Measurements from ENCODE around the gene CYTH2.

- TF ChIP-seq CTCF (IDR thresholded peaks at IDR 0.05; ENCODE audit: low read depth, low read length) (no peak), EZH2phosphoT487 (IDR thresholded peaks at IDR 0.05; ENCODE audit: low read depth) (no peak)
Measured at GRCh38 chr19:48492925-48493717, 24.0 kb downstream of the CYTH2 start.
